Fibroblast of lung (primary cell): ENCODE results near the gene TDRD15. TPM values are rescaled to one million over a fixed set of nuclear protein-coding genes. Genes with fewer than 3 reads are reported as not detected.

ENCODE experiments used
- DNase-seq, 2 donors: peaks; one replicate each; pipeline versions ENCODE4 v3.0.0 to v3.0.0-alpha.2; 2010; ENCODE audit warnings: low read depth in 2 of 2
- H2AFZ ChIP-seq: 2 replicates; pipeline ENCODE4 v1.5.1; 2012; ENCODE audit warnings: low read length, control low read depth, inconsistent platforms
- H3K27ac ChIP-seq: 2 replicates; pipeline ENCODE4 v1.5.1; 2011; ENCODE audit warnings: low read length, control low read depth; ENCODE audit not compliant: insufficient read depth
- H3K27me3 ChIP-seq: 2 replicates; pipeline ENCODE4 v1.5.1; 2011; ENCODE audit warnings: mild to moderate bottlenecking, low read length; ENCODE audit not compliant: control insufficient read depth, insufficient read depth
- H3K36me3 ChIP-seq: 2 replicates; pipeline ENCODE4 v1.5.1; 2011; ENCODE audit warnings: low read length; ENCODE audit not compliant: control insufficient read depth, insufficient read depth
- H3K4me1 ChIP-seq: 2 replicates; pipeline ENCODE4 v1.5.1; 2011; ENCODE audit warnings: low read length; ENCODE audit not compliant: control insufficient read depth, insufficient read depth; ENCODE audit errors: extremely low read depth
- H3K4me2 ChIP-seq: 2 replicates; pipeline ENCODE4 v1.5.1; 2011; ENCODE audit warnings: low read length, control low read depth; ENCODE audit not compliant: insufficient read depth; ENCODE audit errors: extremely low read depth
- H3K4me3 ChIP-seq, 4 experiments: fragments of 200-600 bp in 1 of 4; sonication (generic) in 1 of 4; replicated peaks in 1 of 4; 2 replicates each; pipeline ENCODE4 v1.5.1; 2011 to 2016; ENCODE audit warnings: low read length in 4 of 4, low read depth in 3 of 4, mild to moderate bottlenecking in 3 of 4, control low read depth in 2 of 4, inconsistent platforms in 1 of 4, mixed read lengths in 1 of 4; ENCODE audit not compliant: insufficient read depth in 1 of 4; ENCODE audit errors: control extremely low read depth in 1 of 4
- H3K79me2 ChIP-seq: 2 replicates; pipeline ENCODE4 v1.5.1; 2012; ENCODE audit warnings: mild to moderate bottlenecking, low read length, inconsistent platforms; ENCODE audit not compliant: control insufficient read depth, insufficient read depth
- H3K9ac ChIP-seq: 2 replicates; pipeline ENCODE4 v1.5.1; 2011; ENCODE audit warnings: mild to moderate bottlenecking, low read length, control low read depth; ENCODE audit not compliant: insufficient read depth
- H3K9me3 ChIP-seq: 2 replicates; pipeline ENCODE4 v1.5.1; 2012; ENCODE audit warnings: low read depth, low read length; ENCODE audit not compliant: control insufficient read depth, insufficient read depth
- H4K20me1 ChIP-seq: 2 replicates; pipeline ENCODE4 v1.5.1; 2011; ENCODE audit warnings: low read length; ENCODE audit not compliant: control insufficient read depth, insufficient read depth; ENCODE audit errors: extremely low read depth
- CTCF ChIP-seq, 2 donors: IDR thresholded peaks in 1 of 2; conservative IDR thresholded peaks in 1 of 2; 1 replicate in 1 of 2; 2 replicates in 1 of 2; pipeline ENCODE4 v1.5.1; 2011 to 2012; ENCODE audit warnings: low read length in 2 of 2, control low read depth in 1 of 2, inconsistent platforms in 1 of 2, low read depth in 1 of 2, mild to moderate bottlenecking in 1 of 2
- EZH2 ChIP-seq: IDR thresholded peaks from 2 replicates; pipeline ENCODE4 v1.5.1; 2012; ENCODE audit warnings: low read length, control low read depth, mild to moderate bottlenecking; ENCODE audit errors: missing control alignments
- polyA plus RNA-seq, 2 donors: library from polyadenylated mRNA; depleted of rRNA in 1 of 2; stranded (reverse) in 1 of 2; unstranded in 1 of 2; fragments of >200 nt; gene quantifications; 2 replicates each; pipeline ENCODE4 v1.2.1, GENCODE V29; 2011 to 2012; ENCODE audit warnings: missing spikeins in 1 of 2
- total RNA-seq: library from RNA; depleted of rRNA; stranded (reverse); fragments of >200 nt; gene quantifications from 2 replicates; pipeline ENCODE4 v1.2.1, GENCODE V29; 2014

The TDRD15 gene
- total and polyA plus RNA-seq, 2 donors (not counting 1 experiment from before 2014, with no cell fraction given), result not detected

- no peaks in the 10 kb centered on the region for H3K79me2 ChIP-seq
- no peaks in the 10 kb centered on the region for H3K4me1 ChIP-seq
- peak in 1 of 2 donors; percentile 3 for DNase-seq
- TF ChIP-seq EZH2 (no peak), CTCF (conservative IDR thresholded peaks at IDR 0.05 in 1 of 2, IDR thresholded peaks at IDR 0.05 in 1 of 2; ENCODE audit: low read depth in 1 of 2, low read length in 2 of 2) (no peak)
- no peak overlapping the region for H2AFZ ChIP-seq
- no peak overlapping the region for H3K4me3 ChIP-seq
- H3K27me3 ChIP-seq, result no peaks in the 10 kb centered on the region
- no peak overlapping the region for H3K4me2 ChIP-seq
- H3K9me3 ChIP-seq, result no peaks in the 10 kb centered on the region
- no peaks in the 10 kb centered on the region for H4K20me1 ChIP-seq
- H3K9ac ChIP-seq, result no peak overlapping the region
- no peaks in the 10 kb centered on the region for H3K36me3 ChIP-seq
- H3K27ac ChIP-seq, result no peak overlapping the region
Measured at GRCh38 chr2:21175895-21176646, 52.3 kb downstream of the TDRD15 start.

- no peaks in the 10 kb centered on the region for H3K36me3 ChIP-seq
- no peak overlapping the region for H3K4me3 ChIP-seq
- H3K9ac ChIP-seq, result no peak overlapping the region
- no peaks in the 10 kb centered on the region for H4K20me1 ChIP-seq
- TF ChIP-seq CTCF (conservative IDR thresholded peaks at IDR 0.05 in 1 of 2, IDR thresholded peaks at IDR 0.05 in 1 of 2; ENCODE audit: low read depth in 1 of 2, low read length in 2 of 2) (no peak), EZH2 (no peak)
- DNase-seq, result no peak
- no peaks in the 10 kb centered on the region for H3K79me2 ChIP-seq
- no peak overlapping the region for H2AFZ ChIP-seq
- H3K27ac ChIP-seq, result no peak overlapping the region
- H3K4me1 ChIP-seq, result no peaks in the 10 kb centered on the region
- H3K27me3 ChIP-seq, result no peaks in the 10 kb centered on the region
- no peak overlapping the region for H3K4me2 ChIP-seq
- H3K9me3 ChIP-seq, result no peaks in the 10 kb centered on the region
Measured at GRCh38 chr2:21181957-21182356, 58.2 kb downstream of the TDRD15 start.

- Histone ChIP-seq H3K4me1 (no peaks in the 10 kb centered on the region), H3K4me2 (no peak overlapping the region), H2AFZ (no peak overlapping the region), H3K4me3 (no peak overlapping the region), H3K36me3 (no peaks in the 10 kb centered on the region), H4K20me1 (no peaks in the 10 kb centered on the region), H3K27ac (no peak overlapping the region), H3K27me3 (no peaks in the 10 kb centered on the region), H3K9ac (no peak overlapping the region), H3K9me3 (no peaks in the 10 kb centered on the region), H3K79me2 (no peaks in the 10 kb centered on the region)
- DNase-seq, result no peak
- TF ChIP-seq CTCF (conservative IDR thresholded peaks at IDR 0.05 in 1 of 2, IDR thresholded peaks at IDR 0.05 in 1 of 2; ENCODE audit: low read depth in 1 of 2, low read length in 2 of 2) (no peak), EZH2 (no peak)
Measured at GRCh38 chr2:21183306-21183705, 59.5 kb downstream of the TDRD15 start.
